PC-9 (cell line): ENCODE measurements around the gene CREBBP.

Source experiments
- CTCF ChIP-seq: fragments of 200-600 bp; sonication (generic); conservative IDR thresholded peaks from 2 replicates; pipeline ENCODE4 v1.6.1; 2017; ENCODE audit warnings: mixed run types, antibody characterized with exemption, mild to moderate bottlenecking, moderate library complexity
- EZH2 ChIP-seq: fragments of 200-600 bp; sonication (generic); IDR thresholded peaks from 2 replicates; pipeline ENCODE4 v1.8.0; 2017; ENCODE audit warnings: antibody characterized with exemption, low read depth

- TF ChIP-seq CTCF: no peak
- TF ChIP-seq EZH2: no peak
Observed at GRCh38 chr16:3764409-3764808, 116.1 kb downstream of the CREBBP start.
